Hepatocyte (in vitro differentiated cells): Measurements from ENCODE around the gene XRCC6. TPM values are rescaled to one million over a fixed set of nuclear protein-coding genes. Genes with fewer than 3 reads are reported as not detected.

Experiments
- DNase-seq: peaks from one replicate; pipeline ENCODE4 v3.0.0-alpha.2; 2016; ENCODE audit warnings: low spot score
- H2AFZ ChIP-seq: fragments of 200-600 bp; sonication (generic); 2 replicates; pipeline ENCODE4 v1.6.0; 2016; ENCODE audit warnings: antibody characterized with exemption, mild to moderate bottlenecking
- H3K27ac ChIP-seq: fragments of 200-600 bp; sonication (generic); 2 replicates; pipeline ENCODE4 v1.5.1; 2016; ENCODE audit warnings: mild to moderate bottlenecking
- H3K27me3 ChIP-seq: fragments of 200-600 bp; sonication (generic); 2 replicates; pipeline ENCODE4 v1.6.1; 2016
- H3K36me3 ChIP-seq: fragments of 200-600 bp; sonication (generic); replicated peaks from 2 replicates; pipeline ENCODE4 v1.5.1; 2016; ENCODE audit warnings: low read depth; ENCODE audit not compliant: insufficient read depth
- H3K4me1 ChIP-seq: fragments of 200-600 bp; sonication (generic); 2 replicates; pipeline ENCODE4 v1.5.1; 2016; ENCODE audit warnings: mild to moderate bottlenecking, moderate library complexity; ENCODE audit not compliant: insufficient read depth
- H3K4me2 ChIP-seq: fragments of 200-600 bp; sonication (generic); 2 replicates; pipeline ENCODE4 v1.6.0; 2016
- H3K4me3 ChIP-seq: fragments of 200-600 bp; sonication (generic); 2 replicates; pipeline ENCODE4 v1.5.1; 2016; ENCODE audit warnings: mild to moderate bottlenecking
- H3K79me2 ChIP-seq: fragments of 200-600 bp; sonication (generic); 2 replicates; pipeline ENCODE4 v1.6.0; 2017; ENCODE audit warnings: mild to moderate bottlenecking
- H3K9me2 ChIP-seq: fragments of 200-600 bp; sonication (generic); replicated peaks from 2 replicates; pipeline ENCODE4 v1.6.0; 2017; ENCODE audit warnings: mild to moderate bottlenecking; ENCODE audit not compliant: insufficient read depth
- H3K9me3 ChIP-seq: fragments of 200-600 bp; sonication (generic); 2 replicates; pipeline ENCODE4 v1.5.1; 2016; ENCODE audit warnings: low read depth, mild to moderate bottlenecking
- H4K20me1 ChIP-seq: fragments of 200-600 bp; sonication (generic); 2 replicates; pipeline ENCODE4 v1.6.0; 2016; ENCODE audit warnings: mild to moderate bottlenecking; ENCODE audit not compliant: insufficient read depth, poor library complexity, severe bottlenecking
- EZH2 ChIP-seq: fragments of 200-600 bp; sonication (generic); IDR thresholded peaks from 2 replicates; pipeline ENCODE4 v1.6.1; 2016; ENCODE audit warnings: antibody characterized with exemption, mild to moderate bottlenecking, borderline replicate concordance
- EZH2phosphoT487 ChIP-seq: fragments of 200-600 bp; sonication (generic); IDR thresholded peaks from one replicate; pipeline ENCODE4 v1.6.1; 2018; ENCODE audit warnings: antibody characterized with exemption, mild to moderate bottlenecking, low read depth, moderate library complexity; ENCODE audit not compliant: unreplicated experiment, severe bottlenecking
- WGBS: methylation state at CpG from one replicate; pipeline ENCODE4 v1.1.6; 2016; ENCODE audit warnings: low lambda C conversion rate; ENCODE audit errors: missing lambda C conversion rate; 5-methylcytosine and 5-hydroxymethylcytosine counted together
- polyA plus RNA-seq: library from polyadenylated mRNA; unstranded; fragments of >200 nt; fragmentation: Nextera tagmentation; extraction: Ambion mirVana; gene quantifications from 2 replicates; pipeline ENCODE4 v1.2.1, GENCODE V29; 2016
- total RNA-seq: library from RNA; depleted of rRNA; stranded (reverse); fragments of >200 nt; gene quantifications from 2 replicates; pipeline ENCODE4 v1.2.3, GENCODE V29; 2014
- TF ChIP-seq, protein P1 (sequence below): fragments of 200-600 bp; sonication (generic); IDR thresholded peaks from 2 replicates; pipeline ENCODE4 v1.5.1; 2016; ENCODE audit warnings: antibody characterized with exemption, mild to moderate bottlenecking; ENCODE audit not compliant: poor library complexity

The XRCC6 gene
- total and polyA plus RNA-seq, 2 experiments from 2014 or later = 260 to 276 TPM

DNA sequence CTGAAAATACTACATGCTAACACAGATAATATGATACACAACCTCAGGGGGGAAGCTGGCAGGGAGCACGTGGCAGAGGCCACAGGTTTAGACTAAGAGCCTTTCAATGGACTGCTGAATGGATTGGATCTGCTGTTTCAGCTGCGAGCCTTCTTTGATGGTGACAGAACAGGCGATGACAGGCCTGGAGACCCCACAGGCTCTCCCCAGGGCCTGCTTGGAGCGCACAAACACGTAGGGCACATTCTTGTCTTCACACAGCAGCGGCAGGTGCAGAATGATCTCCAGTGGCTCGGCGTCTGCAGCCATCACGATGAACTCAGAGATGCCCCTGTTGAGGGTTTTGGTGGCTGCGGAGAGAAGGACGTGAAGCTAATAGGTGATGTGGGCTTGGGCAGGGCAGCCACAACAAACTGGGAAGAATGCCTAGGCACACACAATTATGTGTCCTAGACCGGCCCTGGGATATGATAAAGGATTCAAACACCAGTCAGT, 53.8 kb downstream of the XRCC6 start:
- Histone ChIP-seq H3K36me3 (no peaks in the 10 kb centered on the region), H3K27me3 (no peaks in the 10 kb centered on the region), H3K9me3 (no peaks in the 10 kb centered on the region), H3K9me2 (no peaks in the 10 kb centered on the region), H3K4me1 (no peaks in the 10 kb centered on the region), H3K4me2 (no peak overlapping the region), H2AFZ (no peak overlapping the region), H4K20me1 (no peaks in the 10 kb centered on the region), H3K27ac (no peak overlapping the region), H3K4me3 (no peak overlapping the region), H3K79me2 (peaks cover 27% of the 10 kb centered on the region)
- WGBS = 92% methylated on average over 12 of the region's 12 CpGs
- DNase-seq = no peak
- TF ChIP-seq, protein P1, sequence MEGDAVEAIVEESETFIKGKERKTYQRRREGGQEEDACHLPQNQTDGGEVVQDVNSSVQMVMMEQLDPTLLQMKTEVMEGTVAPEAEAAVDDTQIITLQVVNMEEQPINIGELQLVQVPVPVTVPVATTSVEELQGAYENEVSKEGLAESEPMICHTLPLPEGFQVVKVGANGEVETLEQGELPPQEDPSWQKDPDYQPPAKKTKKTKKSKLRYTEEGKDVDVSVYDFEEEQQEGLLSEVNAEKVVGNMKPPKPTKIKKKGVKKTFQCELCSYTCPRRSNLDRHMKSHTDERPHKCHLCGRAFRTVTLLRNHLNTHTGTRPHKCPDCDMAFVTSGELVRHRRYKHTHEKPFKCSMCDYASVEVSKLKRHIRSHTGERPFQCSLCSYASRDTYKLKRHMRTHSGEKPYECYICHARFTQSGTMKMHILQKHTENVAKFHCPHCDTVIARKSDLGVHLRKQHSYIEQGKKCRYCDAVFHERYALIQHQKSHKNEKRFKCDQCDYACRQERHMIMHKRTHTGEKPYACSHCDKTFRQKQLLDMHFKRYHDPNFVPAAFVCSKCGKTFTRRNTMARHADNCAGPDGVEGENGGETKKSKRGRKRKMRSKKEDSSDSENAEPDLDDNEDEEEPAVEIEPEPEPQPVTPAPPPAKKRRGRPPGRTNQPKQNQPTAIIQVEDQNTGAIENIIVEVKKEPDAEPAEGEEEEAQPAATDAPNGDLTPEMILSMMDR = no peak
- TF ChIP-seq EZH2 (no peak), EZH2phosphoT487 (no peak)

DNA sequence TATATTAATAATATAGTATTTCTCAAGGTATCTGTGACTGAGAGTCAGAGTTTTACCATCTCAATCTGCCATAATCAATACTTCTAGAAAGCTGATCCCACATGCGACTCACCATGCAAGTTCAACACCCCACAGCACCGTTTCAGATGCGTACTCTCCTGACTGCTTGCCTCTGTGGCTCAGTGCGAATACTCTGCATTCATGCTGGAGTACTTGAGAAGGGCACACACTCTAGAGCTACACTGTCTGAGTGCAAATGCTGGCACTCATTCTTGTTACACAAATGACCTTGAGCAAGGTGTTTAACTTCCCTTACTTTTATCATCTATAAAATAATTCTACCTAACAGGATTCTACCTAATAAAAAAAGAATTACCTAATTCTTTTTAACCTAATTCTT, 55.0 kb downstream of the XRCC6 start:
- H3K4me1 ChIP-seq = no peaks in the 10 kb centered on the region
- no peak for DNase-seq
- 96% methylated on average over 4 of the region's 4 CpGs for WGBS
- H3K4me3 ChIP-seq = no peak overlapping the region
- no peak overlapping the region for H3K4me2 ChIP-seq
- H3K36me3 ChIP-seq = no peaks in the 10 kb centered on the region
- peaks cover 40% of the 10 kb centered on the region for H3K79me2 ChIP-seq
- H4K20me1 ChIP-seq = no peaks in the 10 kb centered on the region
- no peaks in the 10 kb centered on the region for H3K9me3 ChIP-seq
- H3K27me3 ChIP-seq = no peaks in the 10 kb centered on the region
- no peaks in the 10 kb centered on the region for H3K9me2 ChIP-seq
- no peak overlapping the region for H3K27ac ChIP-seq
- TF ChIP-seq EZH2 = no peak
- TF ChIP-seq, protein P1 = no peak
- TF ChIP-seq EZH2phosphoT487 = no peak
- H2AFZ ChIP-seq = no peak overlapping the region

DNA sequence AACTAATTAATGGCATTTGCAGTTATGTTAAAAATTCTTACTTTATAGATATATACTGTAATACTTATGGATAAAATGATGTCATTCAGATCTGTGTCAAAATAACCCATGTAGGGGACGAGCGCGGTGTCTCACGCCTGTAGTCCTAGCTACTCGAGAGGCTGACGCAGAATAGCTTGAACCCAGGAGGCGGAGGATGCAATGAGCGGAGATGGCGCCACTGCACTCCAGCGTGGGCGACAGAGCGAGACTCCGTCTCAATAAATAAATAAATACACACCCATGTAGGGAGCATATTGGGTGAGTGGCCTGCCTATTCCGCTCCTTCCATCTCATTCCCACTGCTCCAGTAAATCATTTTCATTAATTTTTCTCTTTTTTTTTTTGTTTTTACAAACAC, 60.5 kb downstream of the XRCC6 start:
- H3K27ac ChIP-seq = peak overlapping the region; percentile 96
- TF ChIP-seq, protein P1 = no peak
- TF ChIP-seq EZH2phosphoT487 (no peak), EZH2 (no peak)

More for the DNA sequence above, 60.5 kb downstream of the XRCC6 start:
- no peak for DNase-seq
- Histone ChIP-seq H3K4me2 (peak overlapping the region; percentile 77), H3K9me3 (no peaks in the 10 kb centered on the region), H2AFZ (peak overlapping the region; percentile 43), H3K27me3 (no peaks in the 10 kb centered on the region), H4K20me1 (no peaks in the 10 kb centered on the region), H3K4me1 (no peaks in the 10 kb centered on the region), H3K4me3 (peak overlapping the region; percentile 31), H3K36me3 (no peaks in the 10 kb centered on the region), H3K9me2 (no peaks in the 10 kb centered on the region), H3K79me2 (peaks cover 91% of the 10 kb centered on the region)
- 69% methylated on average over 14 of the region's 14 CpGs for WGBS
